Mesodermal cell (in vitro differentiated cells): Measurements from ENCODE around the gene GSE1. TPM values are rescaled to one million over a fixed set of nuclear protein-coding genes. Genes with fewer than 3 reads are reported as not detected.

Source experiments
- H3K27ac ChIP-seq: 2 replicates; pipeline ENCODE4 v1.7.0; 2013; ENCODE audit warnings: mild to moderate bottlenecking, low read depth, low read length, moderate library complexity; ENCODE audit not compliant: severe bottlenecking
- H3K36me3 ChIP-seq: 2 replicates; pipeline ENCODE4 v1.7.1; 2013; ENCODE audit warnings: mild to moderate bottlenecking, low read length, moderate library complexity; ENCODE audit not compliant: control insufficient read depth, insufficient read depth
- H3K4me1 ChIP-seq: one replicate; pipeline ENCODE4 v1.7.1; 2013; ENCODE audit warnings: mild to moderate bottlenecking, low read length; ENCODE audit not compliant: insufficient read depth, control insufficient read depth, poor library complexity, severe bottlenecking
- H3K4me3 ChIP-seq: 2 replicates; pipeline ENCODE4 v1.7.0; 2013; ENCODE audit warnings: low read length, control low read depth, mild to moderate bottlenecking; ENCODE audit not compliant: insufficient read depth, poor library complexity, severe bottlenecking; ENCODE audit errors: extremely low read depth
- H3K9me3 ChIP-seq: 2 replicates; pipeline ENCODE4 v1.7.1; 2013; ENCODE audit warnings: mild to moderate bottlenecking, low read length, moderate library complexity; ENCODE audit not compliant: control insufficient read depth
- WGBS, 2 experiments: methylation state at CpG; one replicate each; pipeline ENCODE4 v1.1.5; 2013; ENCODE audit warnings: missing lambda C conversion rate in 2 of 2; ENCODE audit not compliant: insufficient coverage in 2 of 2; 5-methylcytosine and 5-hydroxymethylcytosine counted together
- polyA plus RNA-seq, 2 experiments: library from polyadenylated mRNA; stranded (reverse); fragments of 50-300 nt; gene quantifications; one replicate each; pipeline ENCODE4 v1.2.3, GENCODE V29; 2013

GSE1 gene
- polyA plus RNA-seq (2013, experiment 1 of 2): 39.8 TPM
- 36.2 TPM for polyA plus RNA-seq (2013, experiment 2 of 2)

GRCh38 chr16:85612801-85613603 lies at the start of gene GSE1:
TSS of gene GSE1 (plus strand) at chr16:85613322. CDS start at chr16:85613392, 70 bp downstream.
- Histone ChIP-seq H3K9me3 (no peaks in the 10 kb centered on the region), H3K4me1 (peaks cover 37% of the 10 kb centered on the region), H3K36me3 (no peaks in the 10 kb centered on the region), H3K27ac (peak within 1 kb of the TSS; percentile 53), H3K4me3 (peak within 1 kb of the TSS; percentile 46)
- WGBS, 2 experiments: 0% methylated on average over 52 to 63 of the region's 81 CpGs

- 86 to 90% methylated on average over 18 to 19 of the region's 19 CpGs for WGBS, 2 experiments
- Histone ChIP-seq H3K4me1 (peaks cover 43% of the 10 kb centered on the region), H3K9me3 (peaks cover 4% of the 10 kb centered on the region), H3K4me3 (no peak overlapping the region), H3K27ac (no peak overlapping the region), H3K36me3 (no peaks in the 10 kb centered on the region)
These were observed 49.4 kb upstream of the GSE1 start for GRCh38 chr16:85563515-85564276.

- Histone ChIP-seq H3K4me1 (peaks cover 43% of the 10 kb centered on the region), H3K4me3 (no peak overlapping the region)
- 91% methylated on average over 12 to 14 of the region's 16 CpGs for WGBS, 2 experiments
These were observed 48.7 kb upstream of the GSE1 start for GRCh38 chr16:85564277-85565051.

GRCh38 chr16:85565340-85565739 lies 47.8 kb upstream of the GSE1 start:
- no peaks in the 10 kb centered on the region for H3K36me3 ChIP-seq
- no peak overlapping the region for H3K27ac ChIP-seq
- WGBS, 2 experiments: 92 to 100% methylated on average over 1 to 8 of the region's 9 CpGs
- peaks cover 50% of the 10 kb centered on the region for H3K4me1 ChIP-seq
- H3K9me3 ChIP-seq: peaks cover 12% of the 10 kb centered on the region
- no peak overlapping the region for H3K4me3 ChIP-seq

More at GRCh38 chr16:85564277-85565051, 48.7 kb upstream of the GSE1 start:
- Histone ChIP-seq H3K36me3 (no peaks in the 10 kb centered on the region), H3K9me3 (peaks cover 11% of the 10 kb centered on the region), H3K27ac (no peak overlapping the region)

- no peaks in the 10 kb centered on the region for H3K36me3 ChIP-seq
- no peak overlapping the region for H3K4me3 ChIP-seq
- peaks cover 12% of the 10 kb centered on the region for H3K9me3 ChIP-seq
- 78 to 82% methylated on average over 20 to 23 of the region's 23 CpGs for WGBS, 2 experiments
- H3K27ac ChIP-seq: peak overlapping the region; percentile 36
- H3K4me1 ChIP-seq: peaks cover 56% of the 10 kb centered on the region
These were observed 47.2 kb upstream of the GSE1 start for GRCh38 chr16:85565801-85566526.

GRCh38 chr16:85566561-85567100 lies 46.5 kb upstream of the GSE1 start:
- 11 to 14% methylated on average over 8 to 11 of the region's 19 CpGs for WGBS, 2 experiments
- no peak overlapping the region for H3K4me3 ChIP-seq
- H3K27ac ChIP-seq: peak overlapping the region; percentile 36
- no peaks in the 10 kb centered on the region for H3K36me3 ChIP-seq
- H3K4me1 ChIP-seq: peaks cover 57% of the 10 kb centered on the region
- H3K9me3 ChIP-seq: peaks cover 12% of the 10 kb centered on the region

- Histone ChIP-seq H3K36me3 (no peaks in the 10 kb centered on the region), H3K9me3 (peaks cover 12% of the 10 kb centered on the region), H3K4me3 (no peak overlapping the region), H3K4me1 (peaks cover 53% of the 10 kb centered on the region), H3K27ac (no peak overlapping the region)
- 71% methylated on average over 21 to 24 of the region's 27 CpGs for WGBS, 2 experiments
These were observed 45.8 kb upstream of the GSE1 start for GRCh38 chr16:85567101-85567866.

- Histone ChIP-seq H3K4me3 (no peak overlapping the region), H3K27ac (no peak overlapping the region), H3K4me1 (peaks cover 47% of the 10 kb centered on the region), H3K36me3 (no peaks in the 10 kb centered on the region), H3K9me3 (peaks cover 12% of the 10 kb centered on the region)
- WGBS, 2 experiments: 90 to 100% methylated on average over 3 to 4 of the region's 4 CpGs
These were observed 45.2 kb upstream of the GSE1 start for GRCh38 chr16:85567935-85568334.

GRCh38 chr16:85568519-85568918 lies 44.6 kb upstream of the GSE1 start:
- no peak overlapping the region for H3K4me3 ChIP-seq
- H3K27ac ChIP-seq: no peak overlapping the region
- no peaks in the 10 kb centered on the region for H3K36me3 ChIP-seq
- 71 to 89% methylated on average over 4 to 7 of the region's 8 CpGs for WGBS, 2 experiments
- H3K9me3 ChIP-seq: peaks cover 12% of the 10 kb centered on the region
- H3K4me1 ChIP-seq: peaks cover 42% of the 10 kb centered on the region
